ENCODE results near the gene XYLT2.

Gene XYLT2

DNA sequence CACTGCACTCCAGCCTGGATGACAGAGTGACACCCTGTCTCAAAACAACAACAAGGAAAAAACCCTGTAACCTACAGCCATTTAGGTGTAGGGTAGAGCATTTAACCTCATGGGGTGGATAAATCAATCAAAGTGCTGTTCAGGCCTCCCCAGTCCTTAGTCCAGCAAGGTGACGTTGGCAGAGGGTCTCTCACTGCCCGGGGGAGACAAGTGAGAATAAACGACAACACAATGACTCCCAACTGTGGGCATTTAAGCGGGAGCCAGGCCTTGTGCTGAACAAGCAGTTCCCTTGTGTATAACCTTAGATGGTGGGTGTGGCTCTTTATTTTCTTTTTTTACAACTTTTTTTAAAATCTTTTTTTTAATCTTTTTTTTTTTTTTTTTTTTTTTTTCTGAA, 42.3 kb upstream of the XYLT2 start:
- DNase-seq (ENCODE audit: low read depth), result no peak
- TF ChIP-seq, protein P1, sequence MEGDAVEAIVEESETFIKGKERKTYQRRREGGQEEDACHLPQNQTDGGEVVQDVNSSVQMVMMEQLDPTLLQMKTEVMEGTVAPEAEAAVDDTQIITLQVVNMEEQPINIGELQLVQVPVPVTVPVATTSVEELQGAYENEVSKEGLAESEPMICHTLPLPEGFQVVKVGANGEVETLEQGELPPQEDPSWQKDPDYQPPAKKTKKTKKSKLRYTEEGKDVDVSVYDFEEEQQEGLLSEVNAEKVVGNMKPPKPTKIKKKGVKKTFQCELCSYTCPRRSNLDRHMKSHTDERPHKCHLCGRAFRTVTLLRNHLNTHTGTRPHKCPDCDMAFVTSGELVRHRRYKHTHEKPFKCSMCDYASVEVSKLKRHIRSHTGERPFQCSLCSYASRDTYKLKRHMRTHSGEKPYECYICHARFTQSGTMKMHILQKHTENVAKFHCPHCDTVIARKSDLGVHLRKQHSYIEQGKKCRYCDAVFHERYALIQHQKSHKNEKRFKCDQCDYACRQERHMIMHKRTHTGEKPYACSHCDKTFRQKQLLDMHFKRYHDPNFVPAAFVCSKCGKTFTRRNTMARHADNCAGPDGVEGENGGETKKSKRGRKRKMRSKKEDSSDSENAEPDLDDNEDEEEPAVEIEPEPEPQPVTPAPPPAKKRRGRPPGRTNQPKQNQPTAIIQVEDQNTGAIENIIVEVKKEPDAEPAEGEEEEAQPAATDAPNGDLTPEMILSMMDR (IDR thresholded peaks at IDR 0.05; ENCODE audit: low read depth, low read length, missing control alignments), result no peak
- H3K4me3 ChIP-seq (ENCODE audit: low read depth, low read length), result no peak overlapping the region

DNA sequence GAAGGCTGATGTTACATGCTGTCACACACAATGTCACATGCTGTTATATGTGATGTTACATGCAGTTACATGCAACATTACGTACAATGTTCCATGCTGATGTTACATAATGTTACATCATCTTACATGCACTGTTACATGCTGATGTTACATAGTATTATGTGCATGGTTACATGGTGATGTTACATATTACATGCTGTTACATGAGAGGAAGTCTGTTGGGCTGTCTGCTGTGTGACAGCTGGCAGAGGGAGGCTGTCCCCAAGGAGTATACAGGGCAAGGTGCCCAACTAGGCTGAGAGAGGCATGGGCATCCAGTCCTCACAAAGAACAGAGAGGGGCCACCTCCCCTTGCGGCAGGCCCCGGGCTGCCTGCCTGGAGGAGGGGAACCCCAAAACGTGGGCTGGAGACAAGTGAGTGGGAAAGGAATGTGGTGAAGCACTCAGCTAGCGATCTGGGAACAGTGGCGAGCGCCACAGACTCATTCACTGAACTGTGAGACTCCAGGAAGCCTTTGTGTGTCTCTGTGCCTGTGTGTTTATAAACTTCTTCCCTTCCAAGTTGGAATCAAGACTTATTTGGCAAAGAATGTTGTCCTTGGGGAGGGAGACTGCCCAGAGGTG, 41.0 kb upstream of the XYLT2 start:
- TF ChIP-seq, protein P1 (IDR thresholded peaks at IDR 0.05; ENCODE audit: low read depth, low read length, missing control alignments), result no peak
- no peak overlapping the region for H3K4me3 ChIP-seq (ENCODE audit: low read depth, low read length)
- DNase-seq (ENCODE audit: low read depth), result no peak

DNA sequence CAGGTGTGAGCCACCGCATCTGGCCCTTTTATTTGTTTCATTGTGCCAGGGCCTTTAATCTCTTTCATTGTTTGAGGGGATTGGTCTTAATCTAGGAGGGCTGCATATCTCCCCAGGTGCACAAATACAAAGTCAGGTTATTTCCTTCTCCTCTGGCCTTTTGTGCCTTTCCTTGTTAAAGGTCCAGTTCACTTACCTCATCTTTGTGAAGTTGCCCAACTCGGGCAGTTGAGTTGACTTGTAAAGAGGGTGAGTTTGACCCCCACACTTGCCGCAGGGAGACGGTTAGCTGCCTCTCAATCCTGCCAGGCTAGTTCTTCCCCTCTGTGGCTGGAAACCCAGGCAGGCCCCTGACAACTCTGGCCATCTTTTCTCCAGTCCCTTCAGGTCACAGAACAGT, 38.3 kb upstream of the XYLT2 start:
- TF ChIP-seq, protein P1 (IDR thresholded peaks at IDR 0.05; ENCODE audit: low read depth, low read length, missing control alignments), result no peak
- no peak for DNase-seq (ENCODE audit: low read depth)
- H3K4me3 ChIP-seq (ENCODE audit: low read depth, low read length), result no peak overlapping the region

DNA sequence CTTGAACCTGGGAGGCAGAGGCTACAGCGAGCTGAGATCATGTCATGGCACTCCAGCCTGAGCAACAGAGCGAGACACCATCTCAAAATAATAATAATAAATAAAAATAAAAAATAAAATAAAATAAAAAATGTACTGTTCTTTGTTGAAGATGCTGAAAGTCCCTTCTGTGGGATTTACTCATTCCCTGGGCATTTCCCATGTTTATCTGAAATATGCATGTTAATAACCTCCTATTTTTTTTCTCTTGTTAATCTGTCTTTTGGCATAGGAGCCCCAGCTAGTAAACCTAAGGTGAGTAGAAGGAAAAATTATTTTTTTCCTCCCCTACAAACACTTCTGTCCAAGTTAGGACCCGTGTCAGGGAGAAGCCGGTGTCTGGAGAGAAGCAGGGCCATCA, 37.3 kb upstream of the XYLT2 start:
- TF ChIP-seq, protein P1 (IDR thresholded peaks at IDR 0.05; ENCODE audit: low read depth, low read length, missing control alignments), result no peak
- no peak overlapping the region for H3K4me3 ChIP-seq (ENCODE audit: low read depth, low read length)
- DNase-seq (ENCODE audit: low read depth), result no peak

DNA sequence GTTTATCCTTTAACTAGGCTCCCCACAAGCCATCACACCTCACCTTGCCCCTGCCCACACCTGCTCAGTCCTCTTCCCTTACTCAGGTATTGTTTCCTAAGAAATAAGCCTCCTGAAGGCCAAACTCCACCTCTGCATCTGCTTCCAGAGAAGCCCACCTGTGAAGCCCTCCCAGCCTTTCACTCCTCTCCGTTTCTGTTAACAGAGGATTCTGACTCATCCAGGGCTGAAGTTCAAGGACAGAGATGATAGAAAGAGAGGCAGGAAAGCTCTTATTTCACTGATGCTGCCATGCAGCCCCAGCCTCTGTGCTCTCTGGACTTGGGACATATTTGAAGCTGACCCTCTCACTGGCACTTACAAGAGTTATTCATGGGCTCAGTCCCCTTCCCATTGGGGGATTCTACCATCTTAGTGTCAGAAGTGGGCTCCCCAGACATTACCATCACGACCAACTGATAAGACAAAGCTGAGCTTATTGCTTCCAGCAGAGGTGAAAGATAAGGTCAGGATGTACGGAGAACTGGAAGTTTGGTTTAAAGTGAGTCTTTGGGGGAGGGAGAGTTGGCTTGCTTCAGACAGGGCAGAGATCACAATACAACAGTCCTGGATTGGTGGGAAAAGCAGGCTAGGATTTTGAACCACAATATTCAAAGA, 35.3 kb upstream of the XYLT2 start:
- TF ChIP-seq, protein P1 (IDR thresholded peaks at IDR 0.05; ENCODE audit: low read depth, low read length, missing control alignments), result no peak
- H3K4me3 ChIP-seq (ENCODE audit: low read depth, low read length), result no peak overlapping the region
- DNase-seq (ENCODE audit: low read depth), result no peak

DNA sequence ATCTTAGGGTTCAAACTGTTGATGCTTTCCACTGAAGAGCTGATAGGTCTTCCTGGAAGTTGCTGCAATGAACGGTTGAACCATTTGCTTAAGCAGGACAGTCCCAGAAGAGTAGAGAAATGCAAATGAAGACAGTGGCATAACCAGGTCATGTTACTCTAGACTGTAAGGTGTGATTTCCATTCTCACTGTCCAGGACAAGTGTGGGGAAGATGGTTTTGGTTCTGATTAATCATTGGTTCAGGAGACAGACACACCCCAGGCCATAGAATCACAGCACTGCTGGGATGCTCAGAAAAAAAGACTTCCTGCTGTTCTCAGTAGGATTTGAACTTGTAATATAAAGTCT, 34.8 kb upstream of the XYLT2 start:
- TF ChIP-seq, protein P1 (IDR thresholded peaks at IDR 0.05; ENCODE audit: low read depth, low read length, missing control alignments), result no peak
- no peak overlapping the region for H3K4me3 ChIP-seq (ENCODE audit: low read depth, low read length)

DNA sequence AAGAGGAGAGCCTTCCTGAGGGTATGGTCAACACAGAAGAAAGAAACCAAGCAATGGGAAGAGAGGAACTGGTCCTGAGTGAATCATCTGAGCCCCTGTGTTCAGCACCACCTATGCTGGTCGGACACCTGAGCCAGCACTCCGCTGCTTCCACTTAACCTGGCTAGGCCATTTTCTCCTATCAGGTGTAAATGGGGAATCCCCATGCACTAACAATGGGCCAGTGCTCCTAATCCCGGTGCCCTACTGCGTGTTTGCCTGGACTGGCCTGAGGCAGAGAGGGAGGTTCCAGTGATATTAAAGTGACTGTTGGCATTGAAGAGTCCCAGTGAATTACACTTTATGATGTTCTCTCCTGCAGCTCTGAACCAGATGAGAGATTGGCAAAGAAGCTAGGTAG, 34.4 kb upstream of the XYLT2 start:
- DNase-seq (ENCODE audit: low read depth), result no peak
- no peak overlapping the region for H3K4me3 ChIP-seq (ENCODE audit: low read depth, low read length)
- TF ChIP-seq, protein P1 (IDR thresholded peaks at IDR 0.05; ENCODE audit: low read depth, low read length, missing control alignments), result no peak

More for the DNA sequence above, 34.8 kb upstream of the XYLT2 start:
- no peak for DNase-seq (ENCODE audit: low read depth)
